ENCODE measurements around the gene MPZL1.
"Not testable (repeated sequence)": the region's sequence is repeated elsewhere in the genome, so short reads cannot be mapped to it uniquely, and the experiment has no call there.

MPZL1 gene

GRCh38 chr1:167718914-167719691 is 2.7 kb upstream of the MPZL1 start:
- H3K4me1 Mint-ChIP-seq = peaks cover 60% of the 10 kb centered on the region
- H3K36me3 Mint-ChIP-seq (ENCODE audit: low read depth) = peaks cover 8% of the 10 kb centered on the region
- DNase-seq (no peak), ATAC-seq (no peak)
- H3K27ac Mint-ChIP-seq = no peak overlapping the region
- peaks cover 11% of the 10 kb centered on the region for H3K27me3 Mint-ChIP-seq
- H3K4me3 Mint-ChIP-seq = peak overlapping the region; percentile 45
- H3K9me3 Mint-ChIP-seq = no peaks in the 10 kb centered on the region

GRCh38 chr1:167719715-167720421 is 1.9 kb upstream of the MPZL1 start:
- H3K36me3 Mint-ChIP-seq (ENCODE audit: low read depth); H3K27me3 Mint-ChIP-seq; H3K4me3 Mint-ChIP-seq; H3K9me3 Mint-ChIP-seq; DNase-seq; ATAC-seq: not testable (repeated sequence)
- Mint-ChIP-seq H3K4me1 (peaks cover 60% of the 10 kb centered on the region), H3K27ac (peak overlapping the region; percentile 24)

GRCh38 chr1:167720965-167721616 is 691 bp upstream of the MPZL1 start:
- Mint-ChIP-seq H3K4me3 (peak overlapping the region; percentile 89), H3K27ac (peak overlapping the region; percentile 71), H3K4me1 (peaks cover 54% of the 10 kb centered on the region), H3K27me3 (peaks cover 2% of the 10 kb centered on the region), H3K9me3 (no peaks in the 10 kb centered on the region), H3K36me3 (ENCODE audit: low read depth) (peaks cover 2% of the 10 kb centered on the region)
- DNase-seq (no peak), ATAC-seq (no peak)

- Mint-ChIP-seq H3K36me3 (ENCODE audit: low read depth) (peaks cover 4% of the 10 kb centered on the region), H3K4me1 (peaks cover 50% of the 10 kb centered on the region), H3K9me3 (no peaks in the 10 kb centered on the region), H3K27ac (peak overlapping the region; percentile 40), H3K27me3 (peaks cover 2% of the 10 kb centered on the region), H3K4me3 (peak overlapping the region; percentile 89)
- DNase-seq = peak; percentile 38
- ATAC-seq = peak; percentile 61
These were observed 529 bp downstream of the MPZL1 start for GRCh38 chr1:167722152-167722869.

GRCh38 chr1:167722870-167723251 is 1.1 kb downstream of the MPZL1 start:
- H3K27me3 Mint-ChIP-seq = peaks cover 2% of the 10 kb centered on the region
- peaks cover 6% of the 10 kb centered on the region for H3K36me3 Mint-ChIP-seq (ENCODE audit: low read depth)
- peak overlapping the region; percentile 40 for H3K27ac Mint-ChIP-seq
- ATAC-seq = no peak
- no peak for DNase-seq
- no peaks in the 10 kb centered on the region for H3K9me3 Mint-ChIP-seq
- peaks cover 50% of the 10 kb centered on the region for H3K4me1 Mint-ChIP-seq
- H3K4me3 Mint-ChIP-seq = peak overlapping the region; percentile 89

- no peak overlapping the region for H3K27ac Mint-ChIP-seq
- H3K27me3 Mint-ChIP-seq = peaks cover 2% of the 10 kb centered on the region
- no peaks in the 10 kb centered on the region for H3K9me3 Mint-ChIP-seq
- peaks cover 50% of the 10 kb centered on the region for H3K4me1 Mint-ChIP-seq
- H3K36me3 Mint-ChIP-seq (ENCODE audit: low read depth) = peaks cover 10% of the 10 kb centered on the region
- ATAC-seq (no peak), DNase-seq (no peak)
- H3K4me3 Mint-ChIP-seq = peak overlapping the region; percentile 89
These were observed 2.0 kb downstream of the MPZL1 start for GRCh38 chr1:167723707-167724323.

GRCh38 chr1:167726008-167726407 is 4.2 kb downstream of the MPZL1 start:
- Mint-ChIP-seq H3K9me3 (no peaks in the 10 kb centered on the region), H3K4me3 (no peak overlapping the region), H3K4me1 (peaks cover 31% of the 10 kb centered on the region), H3K27me3 (peaks cover 2% of the 10 kb centered on the region), H3K36me3 (ENCODE audit: low read depth) (peaks cover 21% of the 10 kb centered on the region), H3K27ac (no peak overlapping the region)
- no peak for ATAC-seq
- no peak for DNase-seq

GRCh38 chr1:167728818-167729410 is 7.1 kb downstream of the MPZL1 start:
- peaks cover 23% of the 10 kb centered on the region for H3K36me3 Mint-ChIP-seq (ENCODE audit: low read depth)
- H3K27me3 Mint-ChIP-seq = no peaks in the 10 kb centered on the region
- ATAC-seq = no peak
- no peak for DNase-seq
- no peak overlapping the region for H3K4me3 Mint-ChIP-seq
- peaks cover 13% of the 10 kb centered on the region for H3K4me1 Mint-ChIP-seq
- no peak overlapping the region for H3K27ac Mint-ChIP-seq
- no peaks in the 10 kb centered on the region for H3K9me3 Mint-ChIP-seq

- no peak for DNase-seq
- H3K27ac Mint-ChIP-seq = no peak overlapping the region
- H3K9me3 Mint-ChIP-seq = no peaks in the 10 kb centered on the region
- H3K27me3 Mint-ChIP-seq = no peaks in the 10 kb centered on the region
- ATAC-seq = no peak
- H3K36me3 Mint-ChIP-seq (ENCODE audit: low read depth) = peaks cover 18% of the 10 kb centered on the region
- H3K4me3 Mint-ChIP-seq = no peak overlapping the region
- H3K4me1 Mint-ChIP-seq = no peaks in the 10 kb centered on the region
These were observed 12.4 kb downstream of the MPZL1 start for GRCh38 chr1:167734227-167734626.

- DNase-seq (no peak), ATAC-seq (no peak)
- Mint-ChIP-seq H3K27me3 (no peaks in the 10 kb centered on the region), H3K4me1 (no peaks in the 10 kb centered on the region), H3K27ac (no peak overlapping the region), H3K9me3 (no peaks in the 10 kb centered on the region), H3K36me3 (ENCODE audit: low read depth) (peaks cover 16% of the 10 kb centered on the region), H3K4me3 (no peak overlapping the region)
These were observed 13.1 kb downstream of the MPZL1 start for GRCh38 chr1:167734841-167735240.

- Mint-ChIP-seq H3K4me3 (no peak overlapping the region), H3K9me3 (no peaks in the 10 kb centered on the region), H3K27ac (no peak overlapping the region), H3K27me3 (no peaks in the 10 kb centered on the region), H3K4me1 (no peaks in the 10 kb centered on the region), H3K36me3 (ENCODE audit: low read depth) (peaks cover 8% of the 10 kb centered on the region)
- DNase-seq (no peak), ATAC-seq (no peak)
These were observed 15.4 kb downstream of the MPZL1 start for GRCh38 chr1:167737169-167737568.

- H3K9me3 Mint-ChIP-seq = no peaks in the 10 kb centered on the region
- peaks cover 5% of the 10 kb centered on the region for H3K4me1 Mint-ChIP-seq
- no peak for ATAC-seq
- H3K4me3 Mint-ChIP-seq = no peak overlapping the region
- no peak for DNase-seq
- peaks cover 7% of the 10 kb centered on the region for H3K36me3 Mint-ChIP-seq (ENCODE audit: low read depth)
- no peaks in the 10 kb centered on the region for H3K27me3 Mint-ChIP-seq
- H3K27ac Mint-ChIP-seq = no peak overlapping the region
These were observed 16.4 kb downstream of the MPZL1 start for GRCh38 chr1:167738158-167738557.

GRCh38 chr1:167739752-167740151 is 18.0 kb downstream of the MPZL1 start:
- no peak for DNase-seq
- Mint-ChIP-seq H3K27me3 (no peaks in the 10 kb centered on the region), H3K36me3 (ENCODE audit: low read depth) (peaks cover 6% of the 10 kb centered on the region), H3K27ac (no peak overlapping the region), H3K4me1 (peaks cover 7% of the 10 kb centered on the region), H3K4me3 (no peak overlapping the region), H3K9me3 (no peaks in the 10 kb centered on the region)
- ATAC-seq = no peak

- H3K27ac Mint-ChIP-seq; H3K27me3 Mint-ChIP-seq; DNase-seq; H3K36me3 Mint-ChIP-seq (ENCODE audit: low read depth); H3K4me1 Mint-ChIP-seq; ATAC-seq; H3K4me3 Mint-ChIP-seq; H3K9me3 Mint-ChIP-seq: not testable (repeated sequence)
These were observed 19.3 kb downstream of the MPZL1 start for GRCh38 chr1:167741103-167741502.

All from activated naive CD8-positive, alpha-beta T cell treated with anti-CD3 and anti-CD28 coated beads, Interleukin-2, amount 50 U/mL, for 24 hours (primary cell).